H9 (cell line): Measurements from ENCODE around the gene ZNF512. TPM values are rescaled to one million over a fixed set of nuclear protein-coding genes. Genes with fewer than 3 reads are reported as not detected.

Experiments
- DNase-seq: peaks from one replicate; pipeline ENCODE4 v3.0.0-alpha.2; 2017
- H2AFZ ChIP-seq: one replicate; pipeline ENCODE4 v1.6.1; 2013; ENCODE audit warnings: mild to moderate bottlenecking, low read length, control low read depth, moderate library complexity
- H2AK5ac ChIP-seq: 2 replicates; pipeline ENCODE4 v1.6.1; 2013; ENCODE audit warnings: low read length, control low read depth, mixed read lengths; ENCODE audit not compliant: insufficient read length
- H2BK120ac ChIP-seq: one replicate; pipeline ENCODE4 v1.6.1; 2013; ENCODE audit warnings: low read depth, mild to moderate bottlenecking, low read length, control low read depth, inconsistent platforms; ENCODE audit not compliant: poor library complexity, severe bottlenecking
- H2BK12ac ChIP-seq: 2 replicates; pipeline ENCODE4 v1.6.1; 2013; ENCODE audit warnings: low read length, control low read depth, mixed read lengths, low read depth; ENCODE audit not compliant: insufficient read length
- H2BK15ac ChIP-seq: 2 replicates; pipeline ENCODE4 v1.6.1; 2013; ENCODE audit warnings: low read depth, low read length, control low read depth
- H2BK20ac ChIP-seq: one replicate; pipeline ENCODE4 v1.6.1; 2013; ENCODE audit warnings: low read depth, mild to moderate bottlenecking, low read length, control low read depth, inconsistent platforms; ENCODE audit not compliant: poor library complexity, severe bottlenecking
- H2BK5ac ChIP-seq: 2 replicates; pipeline ENCODE4 v1.6.1; 2013; ENCODE audit warnings: low read length, control low read depth, mixed read lengths; ENCODE audit not compliant: insufficient read length
- H3K14ac ChIP-seq: 2 replicates; pipeline ENCODE4 v1.6.1; 2013; ENCODE audit warnings: low read length, control low read depth; ENCODE audit not compliant: insufficient read depth
- H3K18ac ChIP-seq: 2 replicates; pipeline ENCODE4 v1.6.1; 2013; ENCODE audit warnings: low read depth, mild to moderate bottlenecking, mixed read lengths, low read length, control low read depth; ENCODE audit not compliant: insufficient read length
- H3K23ac ChIP-seq: 2 replicates; pipeline ENCODE4 v1.6.1; 2013; ENCODE audit warnings: low read length, control low read depth, mixed read lengths, low read depth; ENCODE audit not compliant: insufficient read length
- H3K23me2 ChIP-seq: 2 replicates; pipeline ENCODE4 v1.6.1; 2013; ENCODE audit warnings: low read depth, mild to moderate bottlenecking, mixed read lengths, low read length, control low read depth; ENCODE audit not compliant: insufficient read length, poor library complexity, severe bottlenecking
- H3K27ac ChIP-seq: 2 replicates; pipeline ENCODE4 v1.5.1; 2013; ENCODE audit warnings: low read length, control low read depth, mixed read lengths, low read depth; ENCODE audit not compliant: insufficient read length
- H3K27me3 ChIP-seq: 2 replicates; pipeline ENCODE4 v1.6.1; 2013; ENCODE audit warnings: low read length, control low read depth, inconsistent platforms; ENCODE audit not compliant: insufficient read depth
- H3K4ac ChIP-seq: 2 replicates; pipeline ENCODE4 v1.6.1; 2013; ENCODE audit warnings: low read depth, mild to moderate bottlenecking, control low read depth, inconsistent platforms, low read length, moderate library complexity
- H3K4me1 ChIP-seq: 2 replicates; pipeline ENCODE4 v1.6.1; 2013; ENCODE audit warnings: low read length, control low read depth, inconsistent platforms; ENCODE audit not compliant: insufficient read depth
- H3K4me2 ChIP-seq: 2 replicates; pipeline ENCODE4 v1.6.1; 2013; ENCODE audit warnings: low read length, control low read depth, mixed read lengths; ENCODE audit not compliant: insufficient read length, insufficient read depth
- H3K56ac ChIP-seq: 2 replicates; pipeline ENCODE4 v1.6.1; 2013; ENCODE audit warnings: low read depth, mild to moderate bottlenecking, mixed read lengths, low read length, control low read depth; ENCODE audit not compliant: insufficient read length
- H3K79me1 ChIP-seq: 2 replicates; pipeline ENCODE4 v1.6.1; 2013; ENCODE audit warnings: low read depth, mild to moderate bottlenecking, moderate library complexity, low read length, control low read depth, inconsistent platforms; ENCODE audit not compliant: insufficient read depth, poor library complexity, severe bottlenecking
- H3K79me2 ChIP-seq: 2 replicates; pipeline ENCODE4 v1.6.1; 2013; ENCODE audit warnings: low read length, control low read depth, inconsistent platforms; ENCODE audit not compliant: insufficient read depth
- H3K9ac ChIP-seq: 2 replicates; pipeline ENCODE4 v1.6.1; 2013; ENCODE audit warnings: low read length, control low read depth, mixed read lengths; ENCODE audit not compliant: insufficient read length; ENCODE audit errors: extremely low read depth
- H3K9me3 ChIP-seq: one replicate; pipeline ENCODE4 v1.6.1; 2013; ENCODE audit warnings: low read depth, low read length, inconsistent platforms; ENCODE audit not compliant: control insufficient read depth
- H3T11ph ChIP-seq: one replicate; pipeline ENCODE4 v1.6.1; 2013; ENCODE audit warnings: mild to moderate bottlenecking, low read length, control low read depth, inconsistent platforms
- H4K20me1 ChIP-seq: one replicate; pipeline ENCODE4 v1.6.1; 2013; ENCODE audit not compliant: control insufficient read depth, insufficient read length, insufficient read depth
- H4K5ac ChIP-seq: 2 replicates; pipeline ENCODE4 v1.6.1; 2013; ENCODE audit warnings: low read depth, mild to moderate bottlenecking, mixed read lengths, low read length, control low read depth; ENCODE audit not compliant: insufficient read length
- H4K8ac ChIP-seq: replicated peaks from 2 replicates; pipeline ENCODE4 v1.6.1; 2013; ENCODE audit warnings: low read length, control low read depth, mixed read lengths, low read depth; ENCODE audit not compliant: insufficient read length
- H4K91ac ChIP-seq: 2 replicates; pipeline ENCODE4 v1.6.1; 2013; ENCODE audit warnings: low read depth, mild to moderate bottlenecking, moderate library complexity, mixed read lengths, low read length, control low read depth; ENCODE audit not compliant: insufficient read length
- H3K27ac Mint-ChIP-seq, 3 experiments: 2 replicates in 2 of 3; 3 replicates in 1 of 3; pipeline ENCODE4 v1.8.0; 2020 to 2021; ENCODE audit warnings: mixed read lengths in 3 of 3, mild to moderate bottlenecking in 1 of 3, moderate library complexity in 1 of 3
- H3K27me3 Mint-ChIP-seq: 2 replicates; pipeline ENCODE4 v1.8.0; 2021; ENCODE audit warnings: low read depth, mild to moderate bottlenecking, moderate library complexity, mixed read lengths
- H3K36me3 Mint-ChIP-seq, 3 experiments: 2 replicates in 2 of 3; 3 replicates in 1 of 3; pipeline ENCODE4 v1.8.0; 2020 to 2021; ENCODE audit warnings: low read depth in 3 of 3, mixed read lengths in 3 of 3; ENCODE audit not compliant: insufficient read depth in 1 of 3
- H3K4me1 Mint-ChIP-seq, 2 experiments: 2 replicates each; pipeline ENCODE4 v1.8.0; 2020; ENCODE audit warnings: mixed read lengths in 2 of 2
- H3K4me3 Mint-ChIP-seq, 2 experiments: 2 replicates in 1 of 2; 3 replicates in 1 of 2; pipeline ENCODE4 v1.8.0; 2020 to 2021; ENCODE audit warnings: mild to moderate bottlenecking in 2 of 2, mixed read lengths in 2 of 2, moderate library complexity in 1 of 2
- H3K9me3 Mint-ChIP-seq, 2 experiments: 2 replicates in 1 of 2; 3 replicates in 1 of 2; pipeline ENCODE4 v1.8.0; 2020; ENCODE audit warnings: mild to moderate bottlenecking in 2 of 2, mixed read lengths in 2 of 2, moderate library complexity in 1 of 2
- CTCF ChIP-seq: fragments of 200-600 bp; sonication (generic); conservative IDR thresholded peaks from 3 replicates; pipeline ENCODE4 v1.8.0; 2021; ENCODE audit warnings: antibody characterized with exemption, mild to moderate bottlenecking
- WGBS: extraction: QIAGEN DNeasy Blood & Tissue Kit; methylation state at CpG from one replicate; pipeline ENCODE4 v1.1.7; 2013; ENCODE audit warnings: missing lambda C conversion rate, low lambda C conversion rate, mixed read lengths; ENCODE audit not compliant: insufficient read length; ENCODE audit errors: extremely low coverage; 5-methylcytosine and 5-hydroxymethylcytosine counted together
- total RNA-seq: library from RNA; stranded (reverse); gene quantifications from 2 replicates; pipeline ENCODE4 v1.2.1, GENCODE V29; 2021

ZNF512 gene
- total RNA-seq, 1 experiment from 2014 or later: 38.2 TPM

GRCh38 chr2:27549303-27549702 is 33.5 kb upstream of the ZNF512 start:
- Mint-ChIP-seq H3K4me3 (no peak overlapping the region), H3K27me3 (peaks cover 29% of the 10 kb centered on the region), H3K9me3 (peaks cover 12 to 18% of the 10 kb centered on the region in 2 experiments), H3K4me1 (no peaks in the 10 kb centered on the region), H3K27ac (no peak overlapping the region), H3K36me3 (no peaks in the 10 kb centered on the region; a peak in 2 of 7 replicates)
- Histone ChIP-seq H2BK15ac (no peak overlapping the region), H3K79me2 (no peaks in the 10 kb centered on the region), H2BK12ac (no peak overlapping the region), H3K4me1 (no peaks in the 10 kb centered on the region), H2BK20ac (no peak overlapping the region), H2BK5ac (no peak overlapping the region), H4K20me1 (no peaks in the 10 kb centered on the region), H3T11ph (no peak overlapping the region), H3K23ac (no peak overlapping the region), H2AFZ (no peak overlapping the region), H3K27me3 (no peaks in the 10 kb centered on the region), H4K91ac (no peak overlapping the region), H3K56ac (no peak overlapping the region), H4K8ac (no peak overlapping the region), H3K18ac (no peak overlapping the region), H3K27ac (no peak overlapping the region), H3K4me2 (no peak overlapping the region), H3K79me1 (no peaks in the 10 kb centered on the region), H2AK5ac (no peak overlapping the region), H3K9ac (no peak overlapping the region), H3K4ac (no peak overlapping the region), H3K23me2 (no peaks in the 10 kb centered on the region), H2BK120ac (no peak overlapping the region), H3K9me3 (no peaks in the 10 kb centered on the region), H3K14ac (no peak overlapping the region), H4K5ac (no peak overlapping the region)
- WGBS: no CpG with 5 or more reads among the region's 1 CpG
- DNase-seq: no peak
- no peak for TF ChIP-seq CTCF
